HG03108 (cell line): ENCODE results near the gene GUK1.

Source experiments
- ATAC-seq: cut with Tn5 transposase; IDR thresholded peaks from one replicate; pipeline ENCODE4 v1.9.1; 2021; ENCODE audit warnings: moderate library complexity; ENCODE audit not compliant: unreplicated experiment

The GUK1 gene

GRCh38 chr1:228125185-228125584 lies 14.9 kb upstream of the GUK1 start:
- ATAC-seq: no peak

- ATAC-seq: no peak
Measured at GRCh38 chr1:228131766-228132165, 8.3 kb upstream of the GUK1 start.

GRCh38 chr1:228134591-228134990 lies 5.5 kb upstream of the GUK1 start:
- no peak for ATAC-seq

GRCh38 chr1:228136901-228137300 lies 3.2 kb upstream of the GUK1 start:
- ATAC-seq: no peak

GRCh38 chr1:228139406-228139930 lies 611 bp upstream of the GUK1 start:
- no peak for ATAC-seq

- ATAC-seq: peak; percentile 0
Measured at GRCh38 chr1:228140724-228141225, 696 bp downstream of the GUK1 start.

GRCh38 chr1:228141226-228142044 lies 1.4 kb downstream of the GUK1 start:
- ATAC-seq: no peak

GRCh38 chr1:228142155-228142691 lies 2.1 kb downstream of the GUK1 start:
- ATAC-seq: no peak

GRCh38 chr1:228142701-228143136 lies 2.6 kb downstream of the GUK1 start:
- no peak for ATAC-seq

- ATAC-seq: no peak
Measured at GRCh38 chr1:228143480-228144192, 3.6 kb downstream of the GUK1 start.

- no peak for ATAC-seq
Measured at GRCh38 chr1:228144193-228144992, 4.3 kb downstream of the GUK1 start.

- no peak for ATAC-seq
Measured at GRCh38 chr1:228144993-228145343, 4.9 kb downstream of the GUK1 start.

- ATAC-seq: no peak
Measured at GRCh38 chr1:228145463-228146416, 5.7 kb downstream of the GUK1 start.

- ATAC-seq: no peak
Measured at GRCh38 chr1:228146417-228147150, 6.5 kb downstream of the GUK1 start.

GRCh38 chr1:228147151-228147693 lies 7.1 kb downstream of the GUK1 start:
- no peak for ATAC-seq

GRCh38 chr1:228147768-228148167 lies 7.7 kb downstream of the GUK1 start:
- no peak for ATAC-seq

GRCh38 chr1:228148196-228148861 lies 8.2 kb downstream of the GUK1 start:
- no peak for ATAC-seq

- ATAC-seq: no peak
Measured at GRCh38 chr1:228148935-228149405, 8.9 kb downstream of the GUK1 start.
